Adrenal gland (tissue), 12 donors: ENCODE results near the gene ITPR3. TPM values are rescaled to one million over a fixed set of nuclear protein-coding genes. Genes with fewer than 3 reads are reported as not detected.

Source experiments
- DNase-seq, 7 donors: peaks; one replicate each; pipeline ENCODE4 v3.0.0-alpha.2; 2019 to 2020
- H3K27ac ChIP-seq, 5 donors: fragments of 200-600 bp; sonication (generic) in 4 of 5; 1 replicate in 3 of 5; 2 replicates in 2 of 5; pipeline versions ENCODE4 v1.5.1 to v1.8.0; 2016 to 2020; ENCODE audit warnings: mild to moderate bottlenecking in 1 of 5
- H3K27me3 ChIP-seq: fragments of 200-600 bp; 2 replicates; pipeline ENCODE4 v1.8.0; 2021
- H3K36me3 ChIP-seq, 2 donors: fragments of 200-600 bp; replicated peaks in 1 of 2; 1 replicate in 1 of 2; 2 replicates in 1 of 2; pipeline versions ENCODE4 v1.5.1 to v1.8.0; 2018 to 2022
- H3K4me1 ChIP-seq, 2 donors: fragments of 200-600 bp; replicated peaks in 1 of 2; 1 replicate in 1 of 2; 2 replicates in 1 of 2; pipeline versions ENCODE4 v1.5.1 to v1.8.0; 2018 to 2021
- H3K4me3 ChIP-seq, 4 donors: fragments of 200-600 bp; sonication (generic) in 3 of 4; one replicate each; pipeline ENCODE4 v1.5.1; 2016 to 2018
- H3K9me3 ChIP-seq, 3 donors: fragments of 200-600 bp; sonication (generic) in 1 of 3; replicated peaks in 1 of 3; 1 replicate in 2 of 3; 2 replicates in 1 of 3; pipeline versions ENCODE4 v1.5.1 to v1.8.0; 2016 to 2021
- POLR2A ChIP-seq, 2 donors: fragments of 450-650 bp; IDR thresholded peaks; one replicate each; pipeline ENCODE4 v1.6.1; 2017; ENCODE audit warnings: antibody characterized with exemption in 2 of 2, mild to moderate bottlenecking in 2 of 2, moderate library complexity in 1 of 2
- WGBS, 4 donors: extraction: QIAGEN DNeasy Blood & Tissue Kit in 2 of 4; methylation state at CpG; one replicate each; pipeline versions ENCODE4 v1.1.5 to v1.1.7; 2013 to 2017; 5-methylcytosine and 5-hydroxymethylcytosine counted together
- intact Hi-C, 2 donors: fragments of 100-400 bp; cut with DNase I; formaldehyde crosslinking; loops; one replicate each; pipeline versions ENCODE4 v1.14.1 to v1.15.0; 2022 to 2023
- polyA plus RNA-seq, 3 donors: library from polyadenylated mRNA; stranded (reverse); fragments of 200-250 nt in 2 of 3; fragments of 350-450 nt in 1 of 3; fragmentation: Illumina TruSeq in 1 of 3; extraction: RNeasy Lipid Tissue Mini Kit (QIAGEN cat#74804) in 1 of 3; gene quantifications; one replicate each; pipeline ENCODE4 v1.2.3, GENCODE V29; 2013 to 2014
- total RNA-seq, 9 donors: library from RNA; depleted of rRNA in 4 of 9; stranded (reverse); fragments of >200 nt in 4 of 9; fragments of 120-200 nt in 1 of 9; fragmentation: NEBNext Ultra II Directional in 1 of 9; extraction: Animal tissue kit (Norgen Biotek cat#: 25700) in 1 of 9; gene quantifications; one replicate each; pipeline versions ENCODE4 v1.1.0 to v1.2.4, GENCODE V29; 2013 to 2023
- TF ChIP-seq, protein P1 (sequence below), 6 experiments: fragments of 450-650 bp in 4 of 6; fragments of 200-600 bp in 2 of 6; sonication (generic) in 1 of 6; IDR thresholded peaks; 1 replicate in 5 of 6; 2 replicates in 1 of 6; pipeline versions ENCODE4 v1.5.1 to v1.8.0; 2016 to 2021; ENCODE audit warnings: antibody characterized with exemption in 6 of 6, mild to moderate bottlenecking in 2 of 6, moderate library complexity in 1 of 6
- donor health status: healthy with polysubstance abuse.
- donor health status: Bipolar disorder and iron deficiency.
- donor health status: DM: yes; HTN: yes; CAD: no.
- donor health status: DM: no; HTN: no; CAD: no.
- donor health status: DM: no; HTN: no; CAD: no.
- donor health status: DM: yes; HTN: yes; CAD: no.

ITPR3 gene
- total and polyA plus RNA-seq, 12 donors, result 1.3 to 38.1 (median 23.9) TPM

DNA sequence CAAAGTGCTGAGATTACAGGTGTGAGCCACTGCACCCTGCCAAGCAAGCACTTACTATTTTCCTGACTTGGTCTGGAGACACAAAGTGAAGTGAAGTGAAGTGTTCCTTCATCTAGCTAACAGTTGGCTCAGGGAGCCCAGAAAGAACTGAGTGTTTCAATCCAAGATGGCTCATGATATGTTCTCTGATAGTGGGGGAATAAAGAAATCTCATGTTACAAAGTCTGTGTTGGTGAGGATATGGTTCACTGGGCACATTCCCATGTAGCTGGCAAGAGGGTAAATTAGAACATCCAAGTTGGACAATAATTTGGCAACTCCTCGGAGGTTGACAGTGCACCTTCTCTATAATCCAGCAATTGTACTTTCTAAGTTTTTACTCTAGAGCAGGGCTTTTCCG, 5.0 kb upstream of the ITPR3 start:
- DNase-seq, result no peak
- Histone ChIP-seq H3K4me1 (peaks cover 5 to 12% of the 10 kb centered on the region in 2 donors), H3K36me3 (no peaks in the 10 kb centered on the region), H3K27me3 (no peaks in the 10 kb centered on the region), H3K27ac (no peak overlapping the region), H3K9me3 (no peaks in the 10 kb centered on the region), H3K4me3 (no peak overlapping the region)
- intact Hi-C loops, result no loop called here
- 81 to 86% methylated on average over 2 of the region's 2 CpGs; no CpG with 5 or more reads in 2 of the 4 donors for WGBS, 4 donors
- no peak for TF ChIP-seq POLR2A (IDR thresholded peaks at IDR 0.05)
- TF ChIP-seq, protein P1, sequence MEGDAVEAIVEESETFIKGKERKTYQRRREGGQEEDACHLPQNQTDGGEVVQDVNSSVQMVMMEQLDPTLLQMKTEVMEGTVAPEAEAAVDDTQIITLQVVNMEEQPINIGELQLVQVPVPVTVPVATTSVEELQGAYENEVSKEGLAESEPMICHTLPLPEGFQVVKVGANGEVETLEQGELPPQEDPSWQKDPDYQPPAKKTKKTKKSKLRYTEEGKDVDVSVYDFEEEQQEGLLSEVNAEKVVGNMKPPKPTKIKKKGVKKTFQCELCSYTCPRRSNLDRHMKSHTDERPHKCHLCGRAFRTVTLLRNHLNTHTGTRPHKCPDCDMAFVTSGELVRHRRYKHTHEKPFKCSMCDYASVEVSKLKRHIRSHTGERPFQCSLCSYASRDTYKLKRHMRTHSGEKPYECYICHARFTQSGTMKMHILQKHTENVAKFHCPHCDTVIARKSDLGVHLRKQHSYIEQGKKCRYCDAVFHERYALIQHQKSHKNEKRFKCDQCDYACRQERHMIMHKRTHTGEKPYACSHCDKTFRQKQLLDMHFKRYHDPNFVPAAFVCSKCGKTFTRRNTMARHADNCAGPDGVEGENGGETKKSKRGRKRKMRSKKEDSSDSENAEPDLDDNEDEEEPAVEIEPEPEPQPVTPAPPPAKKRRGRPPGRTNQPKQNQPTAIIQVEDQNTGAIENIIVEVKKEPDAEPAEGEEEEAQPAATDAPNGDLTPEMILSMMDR (IDR thresholded peaks at IDR 0.05), result no peak

DNA sequence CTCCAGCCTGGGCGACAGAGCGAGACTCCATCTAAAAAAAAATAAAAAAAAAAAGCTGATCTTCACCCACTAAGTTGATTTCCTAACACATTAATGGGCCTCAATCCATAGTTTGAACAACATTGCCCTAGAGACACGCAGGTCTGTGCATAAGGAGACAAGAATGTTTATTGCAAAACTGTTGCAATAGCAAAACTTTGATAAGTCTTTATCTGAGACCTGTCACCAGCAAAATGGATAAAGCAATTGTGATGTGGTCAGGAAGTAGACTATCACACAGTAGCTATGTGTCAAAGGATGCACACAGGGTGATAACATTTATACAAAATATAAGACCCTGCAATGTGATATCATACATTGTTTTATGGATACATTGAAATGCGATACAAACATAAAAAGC, 4.2 kb upstream of the ITPR3 start:
- Histone ChIP-seq H3K27me3 (no peaks in the 10 kb centered on the region), H3K4me3 (no peak overlapping the region), H3K27ac (no peak overlapping the region), H3K36me3 (no peaks in the 10 kb centered on the region), H3K4me1 (peaks cover 6 to 18% of the 10 kb centered on the region in 2 donors), H3K9me3 (no peaks in the 10 kb centered on the region)
- no peak for DNase-seq
- intact Hi-C loops, result no loop called here
- whole genome bisulfite sequencing, 4 donors, result 85 to 92% methylated on average over 4 of the region's 4 CpGs; no CpG with 5 or more reads in 2 of the 4 donors
- TF ChIP-seq, protein P1 (IDR thresholded peaks at IDR 0.05), result no peak
- TF ChIP-seq POLR2A (IDR thresholded peaks at IDR 0.05), result no peak

DNA sequence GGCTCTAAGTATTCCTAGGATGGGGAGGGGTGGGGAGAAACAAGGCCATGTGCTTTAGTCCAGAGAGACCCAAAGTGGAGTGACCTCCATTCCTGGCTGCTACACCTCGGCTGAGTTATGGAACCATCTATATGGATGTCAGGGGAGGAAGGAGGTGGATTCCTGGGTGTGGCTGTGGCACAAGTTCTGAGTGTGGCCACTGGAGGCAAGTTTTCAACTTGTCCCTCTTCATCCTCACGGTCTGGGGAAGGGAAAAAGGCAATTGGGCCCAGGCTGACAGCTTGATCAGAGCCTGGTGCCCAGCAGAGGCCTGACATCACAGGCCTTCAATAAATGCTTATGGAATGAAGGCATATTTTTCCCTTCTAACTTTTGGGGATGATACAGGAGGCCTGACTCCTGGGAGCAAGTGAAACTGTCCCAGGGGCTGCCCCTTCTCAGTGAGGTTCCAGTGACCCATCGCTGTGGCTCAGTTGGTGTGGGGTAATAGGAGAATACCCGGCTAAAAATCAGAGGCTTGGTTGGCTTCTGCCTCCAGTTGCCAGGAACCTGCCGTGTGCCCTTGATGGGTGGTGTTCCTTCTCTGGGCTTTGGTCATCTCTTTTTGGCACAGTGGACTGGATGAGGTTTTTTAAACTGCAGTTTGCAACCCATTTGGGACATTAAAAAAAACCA, 1.8 kb upstream of the ITPR3 start:
- TF ChIP-seq, protein P1 (IDR thresholded peaks at IDR 0.05), result no peak
- TF ChIP-seq POLR2A (IDR thresholded peaks at IDR 0.05), result no peak
- WGBS, 4 donors, result 39 to 59% (median 51%) methylated on average over 5 of the region's 5 CpGs
- peak overlapping the region in 3 of 5 donors; percentile 69 to 84 (median 76) for H3K27ac ChIP-seq

DNA sequence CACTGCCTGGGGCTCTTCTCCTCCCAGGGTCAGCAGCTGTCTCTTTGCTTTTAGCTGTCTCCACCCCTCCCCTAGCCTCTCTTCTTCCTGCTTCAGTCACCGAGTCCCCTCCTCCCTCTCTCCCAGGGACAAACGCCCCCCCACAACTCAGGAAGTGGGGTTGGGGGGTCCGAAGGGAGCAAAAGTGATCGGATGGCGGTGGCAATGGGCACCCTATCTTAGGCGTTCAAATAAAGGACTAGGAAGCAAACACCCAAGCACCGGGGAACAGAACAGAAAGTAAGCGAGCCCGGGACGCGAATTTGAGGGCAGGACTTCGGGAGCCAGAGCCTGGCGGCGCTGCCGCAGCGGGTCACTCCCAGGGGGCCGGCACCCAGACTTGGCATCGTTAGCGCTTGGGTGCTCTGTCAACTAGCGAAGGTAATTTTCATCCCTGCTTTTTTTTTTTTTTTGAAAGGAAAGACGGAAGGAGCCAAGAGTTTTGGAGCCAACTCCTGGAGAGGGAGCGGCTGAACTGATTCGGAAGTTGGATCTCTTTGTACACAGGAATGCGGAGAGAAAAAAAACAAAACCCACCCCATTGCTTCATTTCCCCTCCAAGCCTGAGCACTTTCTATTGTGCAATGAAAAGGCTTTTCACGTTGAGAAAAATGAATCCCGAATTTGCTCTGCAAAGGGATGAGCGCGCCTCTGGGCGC, 815 bp upstream of the ITPR3 start:
- DNase-seq, result peak in 4 of 7 donors; percentile 43 to 53 (median 50)
- TF ChIP-seq, protein P1 (IDR thresholded peaks at IDR 0.05), result no peak
- no peak for TF ChIP-seq POLR2A (IDR thresholded peaks at IDR 0.05)
- Histone ChIP-seq H3K4me3 (peak overlapping the region; percentile 10 to 87 (median 50)), H3K4me1 (peaks cover 30 to 37% of the 10 kb centered on the region in 2 donors), H3K36me3 (no peaks in the 10 kb centered on the region), H3K9me3 (no peaks in the 10 kb centered on the region), H3K27ac (peak overlapping the region; percentile 46 to 84 (median 69)), H3K27me3 (no peaks in the 10 kb centered on the region)
- intact Hi-C loops, result no loop called here
- 0 to 1% (median 1%) methylated on average over 15 to 29 of the region's 29 CpGs for WGBS, 4 donors

More for the DNA sequence above, 1.8 kb upstream of the ITPR3 start:
- H3K27me3 ChIP-seq, result no peaks in the 10 kb centered on the region
- no peaks in the 10 kb centered on the region for H3K9me3 ChIP-seq
- H3K4me1 ChIP-seq, result peaks cover 22 to 34% of the 10 kb centered on the region in 2 donors
- H3K36me3 ChIP-seq, result no peaks in the 10 kb centered on the region
- DNase-seq, result peak in 1 of 7 donors; percentile 25
- H3K4me3 ChIP-seq, result no peak overlapping the region
- intact Hi-C loops, result no loop called here
